ENCODE data around the gene PLEKHA7. TPM values are rescaled to one million over a fixed set of nuclear protein-coding genes. Genes with fewer than 3 reads are reported as not detected.

PLEKHA7 gene
- total RNA-seq, 2 experiments from 2014 or later = 0.13 TPM; not detected in 1

- Histone ChIP-seq H4K20me1 (ENCODE audit: insufficient read depth, low read length) (no peaks in the 10 kb centered on the region), H3K4me1 (ENCODE audit: insufficient read depth, low read length, poor library complexity, severe bottlenecking) (no peaks in the 10 kb centered on the region), H3K79me2 (ENCODE audit: insufficient read depth, low read depth, low read length) (no peaks in the 10 kb centered on the region), H3K9me2 (ENCODE audit: insufficient read depth, low read length) (no peaks in the 10 kb centered on the region), H3K4me3 (ENCODE audit: low read depth, low read length, poor library complexity, severe bottlenecking) (no peak overlapping the region), H3K9me3 (ENCODE audit: low read length) (no peaks in the 10 kb centered on the region), H3K4me2 (ENCODE audit: low read length) (no peak overlapping the region), H3K27ac (ENCODE audit: low read depth, low read length, poor library complexity, severe bottlenecking) (no peak overlapping the region), H2AFZ (ENCODE audit: low read length) (no peak overlapping the region), H3K36me3 (ENCODE audit: insufficient read depth, low read length) (no peaks in the 10 kb centered on the region)
- no TSS peak for BruUV-seq (replicated peaks)
- peak; percentile 70 for DNase-seq (ENCODE audit: low spot score)
- CTCF ChIA-PET (ENCODE audit: unreplicated experiment) = interaction anchor here (0.6 kb wide), 1 partner anchor 92 kb away, joined by 3 read pairs; no protein-coding TSS in a partner anchor
- TF ChIP-seq EZH2phosphoT487 (IDR thresholded peaks at IDR 0.05; ENCODE audit: borderline replicate concordance, low read depth, low read length) (no peak), CTCF (conservative IDR thresholded peaks at IDR 0.05; ENCODE audit: low read length) (peak; percentile 96)
- intact Hi-C loops (cut with micrococcal nuclease; ENCODE audit: unreplicated experiment) = loop anchor here (1.0 kb wide), 1 partner anchor 243 kb away; no protein-coding TSS in a partner anchor
- POLR2A ChIA-PET = no interaction called here
Observed at GRCh38 chr11:16820324-16821092, 193.7 kb downstream of the PLEKHA7 start.

- ChIA-PET CTCF (ENCODE audit: unreplicated experiment) (no interaction called here), POLR2A (no interaction called here)
- H3K79me2 ChIP-seq (ENCODE audit: insufficient read depth, low read depth, low read length) = no peaks in the 10 kb centered on the region
- no peaks in the 10 kb centered on the region for H3K36me3 ChIP-seq (ENCODE audit: insufficient read depth, low read length)
- H3K4me2 ChIP-seq (ENCODE audit: low read length) = no peak overlapping the region
- BruUV-seq (replicated peaks) = no TSS peak
- intact Hi-C loops (cut with micrococcal nuclease; ENCODE audit: unreplicated experiment) = no loop called here
- H3K4me1 ChIP-seq (ENCODE audit: insufficient read depth, low read length, poor library complexity, severe bottlenecking) = no peaks in the 10 kb centered on the region
- H3K27ac ChIP-seq (ENCODE audit: low read depth, low read length, poor library complexity, severe bottlenecking) = no peak overlapping the region
- DNase-seq (ENCODE audit: low spot score) = no peak
- H2AFZ ChIP-seq (ENCODE audit: low read length) = no peak overlapping the region
- H3K9me2 ChIP-seq (ENCODE audit: insufficient read depth, low read length) = no peaks in the 10 kb centered on the region
- no peaks in the 10 kb centered on the region for H4K20me1 ChIP-seq (ENCODE audit: insufficient read depth, low read length)
- H3K4me3 ChIP-seq (ENCODE audit: low read depth, low read length, poor library complexity, severe bottlenecking) = no peak overlapping the region
- no peaks in the 10 kb centered on the region for H3K9me3 ChIP-seq (ENCODE audit: low read length)
- TF ChIP-seq EZH2phosphoT487 (IDR thresholded peaks at IDR 0.05; ENCODE audit: borderline replicate concordance, low read depth, low read length) (no peak), CTCF (conservative IDR thresholded peaks at IDR 0.05; ENCODE audit: low read length) (no peak)
Observed at GRCh38 chr11:16818284-16818683, 195.9 kb downstream of the PLEKHA7 start.

- Histone ChIP-seq H3K36me3 (ENCODE audit: insufficient read depth, low read length) (no peaks in the 10 kb centered on the region), H3K4me3 (ENCODE audit: low read depth, low read length, poor library complexity, severe bottlenecking) (no peak overlapping the region), H4K20me1 (ENCODE audit: insufficient read depth, low read length) (no peaks in the 10 kb centered on the region), H2AFZ (ENCODE audit: low read length) (no peak overlapping the region), H3K4me1 (ENCODE audit: insufficient read depth, low read length, poor library complexity, severe bottlenecking) (no peaks in the 10 kb centered on the region), H3K79me2 (ENCODE audit: insufficient read depth, low read depth, low read length) (no peaks in the 10 kb centered on the region), H3K9me3 (ENCODE audit: low read length) (no peaks in the 10 kb centered on the region), H3K27ac (ENCODE audit: low read depth, low read length, poor library complexity, severe bottlenecking) (no peak overlapping the region), H3K4me2 (ENCODE audit: low read length) (no peak overlapping the region), H3K9me2 (ENCODE audit: insufficient read depth, low read length) (no peaks in the 10 kb centered on the region)
- no TSS peak for BruUV-seq (replicated peaks)
- intact Hi-C loops (cut with micrococcal nuclease; ENCODE audit: unreplicated experiment) = no loop called here
- no peak for TF ChIP-seq EZH2phosphoT487 (IDR thresholded peaks at IDR 0.05; ENCODE audit: borderline replicate concordance, low read depth, low read length)
- TF ChIP-seq CTCF (conservative IDR thresholded peaks at IDR 0.05; ENCODE audit: low read length) = no peak
- ChIA-PET CTCF (ENCODE audit: unreplicated experiment) (no interaction called here), POLR2A (interaction anchor here (0.6 kb wide), 1 partner anchor 20 kb away, joined by 3 read pairs; no protein-coding TSS in a partner anchor)
- no peak for DNase-seq (ENCODE audit: low spot score)
Observed at GRCh38 chr11:16817351-16817750, 196.9 kb downstream of the PLEKHA7 start.
